Measurements from ENCODE around the gene SLC4A1AP.
"Not testable (repeated sequence)": the region's sequence is repeated elsewhere in the genome, so short reads cannot be mapped to it uniquely, and the experiment has no call there.

SLC4A1AP gene

GRCh38 chr2:27627963-27628766 lies 35.5 kb upstream of the SLC4A1AP start:
- H3K9ac ChIP-seq (ENCODE audit: low read length in 5 of 5), result peak overlapping the region; percentile 83 to 97 (median 91)
- peaks cover 3 to 32% (median 20%) of the 10 kb centered on the region in 5 donors for H3K4me1 ChIP-seq (ENCODE audit: control insufficient read depth in 5 of 5, insufficient read depth in 5 of 5, low read length in 5 of 5)
- H3K36me3 ChIP-seq (ENCODE audit: control insufficient read depth in 5 of 5, insufficient read depth in 5 of 5, low read length in 5 of 5), result peaks cover 28 to 40% (median 31%) of the 10 kb centered on the region in 5 donors
- H3K4me3 ChIP-seq (ENCODE audit: low read depth in 1 of 5, low read length in 5 of 5), result peak overlapping the region; percentile 84 to 99 (median 95)
- no peaks in the 10 kb centered on the region for H3K9me3 ChIP-seq (ENCODE audit: control insufficient read depth in 5 of 5, low read length in 5 of 5)
- peak overlapping the region; percentile 88 for H3K27ac ChIP-seq (ENCODE audit: low read depth, low read length)
- H3K27me3 ChIP-seq (ENCODE audit: control insufficient read depth in 5 of 5, insufficient read depth in 4 of 5, low read length in 5 of 5), result no peaks in the 10 kb centered on the region

- peaks cover 22 to 41% (median 26%) of the 10 kb centered on the region in 5 donors for H3K36me3 ChIP-seq (ENCODE audit: control insufficient read depth in 5 of 5, insufficient read depth in 5 of 5, low read length in 5 of 5)
- H3K27me3 ChIP-seq (ENCODE audit: control insufficient read depth in 5 of 5, insufficient read depth in 4 of 5, low read length in 5 of 5), result no peaks in the 10 kb centered on the region
- peaks cover 3 to 32% (median 20%) of the 10 kb centered on the region in 5 donors for H3K4me1 ChIP-seq (ENCODE audit: control insufficient read depth in 5 of 5, insufficient read depth in 5 of 5, low read length in 5 of 5)
- H3K9ac ChIP-seq (ENCODE audit: low read length in 5 of 5), result peak within 1 kb of the TSS; percentile 83 to 97 (median 91)
- no peaks in the 10 kb centered on the region for H3K9me3 ChIP-seq (ENCODE audit: control insufficient read depth in 5 of 5, low read length in 5 of 5)
- H3K4me3 ChIP-seq (ENCODE audit: low read depth in 1 of 5, low read length in 5 of 5), result peak within 1 kb of the TSS; percentile 84 to 99 (median 95)
- H3K27ac ChIP-seq (ENCODE audit: low read depth, low read length), result peak within 1 kb of the TSS; percentile 88
These were observed 34.7 kb upstream of the SLC4A1AP start, which contains the start of the genes CCDC121 and GPN1 for GRCh38 chr2:27628767-27629709. TSS of gene CCDC121 (minus strand) at chr2:27629012. CDS start at chr2:27627799, 1,213 bp downstream. TSS of gene GPN1 (plus strand) at chr2:27629050. CDS start at chr2:27629059, 9 bp downstream.

GRCh38 chr2:27630257-27630656 lies 33.4 kb upstream of the SLC4A1AP start:
- not testable (repeated sequence) for H3K27ac ChIP-seq (ENCODE audit: low read depth, low read length); H3K9ac ChIP-seq (ENCODE audit: low read length in 5 of 5); H3K9me3 ChIP-seq (ENCODE audit: control insufficient read depth in 5 of 5, low read length in 5 of 5); H3K27me3 ChIP-seq (ENCODE audit: control insufficient read depth in 5 of 5, insufficient read depth in 4 of 5, low read length in 5 of 5); H3K4me3 ChIP-seq (ENCODE audit: low read depth in 1 of 5, low read length in 5 of 5)
- Histone ChIP-seq H3K36me3 (ENCODE audit: control insufficient read depth in 5 of 5, insufficient read depth in 5 of 5, low read length in 5 of 5) (peaks cover 32 to 44% (median 37%) of the 10 kb centered on the region in 5 donors), H3K4me1 (ENCODE audit: control insufficient read depth in 5 of 5, insufficient read depth in 5 of 5, low read length in 5 of 5) (peaks cover 3 to 32% (median 20%) of the 10 kb centered on the region in 5 donors)

GRCh38 chr2:27634291-27634690 lies 29.4 kb upstream of the SLC4A1AP start:
- Histone ChIP-seq H3K9me3 (ENCODE audit: control insufficient read depth in 5 of 5, low read length in 5 of 5) (no peaks in the 10 kb centered on the region), H3K27ac (ENCODE audit: low read depth, low read length) (no peak overlapping the region), H3K36me3 (ENCODE audit: control insufficient read depth in 5 of 5, insufficient read depth in 5 of 5, low read length in 5 of 5) (peaks cover 57 to 82% (median 68%) of the 10 kb centered on the region in 5 donors), H3K4me3 (ENCODE audit: low read depth in 1 of 5, low read length in 5 of 5) (no peak overlapping the region), H3K27me3 (ENCODE audit: control insufficient read depth in 5 of 5, insufficient read depth in 4 of 5, low read length in 5 of 5) (no peaks in the 10 kb centered on the region), H3K9ac (ENCODE audit: low read length in 5 of 5) (no peak overlapping the region), H3K4me1 (ENCODE audit: control insufficient read depth in 5 of 5, insufficient read depth in 5 of 5, low read length in 5 of 5) (peaks cover 0 to 11% (median 6%) of the 10 kb centered on the region in 5 donors)

DNA sequence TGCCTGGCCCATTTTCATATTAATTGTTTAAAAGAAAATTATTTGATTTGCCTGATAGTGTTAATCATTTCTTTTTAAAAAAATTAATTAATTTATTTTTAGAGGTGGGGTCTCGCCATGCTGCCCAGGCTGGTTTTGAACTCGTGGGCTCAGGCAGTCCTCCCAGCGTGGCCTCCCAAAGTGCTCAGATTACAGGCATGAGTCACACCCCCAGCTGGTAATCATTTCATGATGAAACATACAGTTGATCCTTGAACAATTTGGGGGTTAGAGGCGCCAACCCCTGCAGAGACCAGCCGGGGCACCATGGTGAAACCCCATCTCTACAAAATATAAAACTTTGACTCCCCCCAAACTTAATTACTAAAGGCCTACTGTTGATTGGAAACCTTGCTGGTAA lies 26.9 kb upstream of the SLC4A1AP start:
- H3K4me1 ChIP-seq (ENCODE audit: control insufficient read depth in 5 of 5, insufficient read depth in 5 of 5, low read length in 5 of 5), result no peaks in the 10 kb centered on the region
- no peak overlapping the region for H3K27ac ChIP-seq (ENCODE audit: low read depth, low read length)
- H3K9me3 ChIP-seq (ENCODE audit: control insufficient read depth in 5 of 5, low read length in 5 of 5), result no peaks in the 10 kb centered on the region
- no peak overlapping the region for H3K9ac ChIP-seq (ENCODE audit: low read length in 5 of 5)
- H3K27me3 ChIP-seq (ENCODE audit: control insufficient read depth in 5 of 5, insufficient read depth in 4 of 5, low read length in 5 of 5), result no peaks in the 10 kb centered on the region
- peaks cover 58 to 93% (median 80%) of the 10 kb centered on the region in 5 donors for H3K36me3 ChIP-seq (ENCODE audit: control insufficient read depth in 5 of 5, insufficient read depth in 5 of 5, low read length in 5 of 5)
- no peak overlapping the region for H3K4me3 ChIP-seq (ENCODE audit: low read depth in 1 of 5, low read length in 5 of 5)

GRCh38 chr2:27638037-27638637 lies 25.6 kb upstream of the SLC4A1AP start:
- Histone ChIP-seq H3K4me1 (ENCODE audit: control insufficient read depth in 5 of 5, insufficient read depth in 5 of 5, low read length in 5 of 5) (no peaks in the 10 kb centered on the region), H3K36me3 (ENCODE audit: control insufficient read depth in 5 of 5, insufficient read depth in 5 of 5, low read length in 5 of 5) (peaks cover 51 to 91% (median 73%) of the 10 kb centered on the region in 5 donors), H3K9ac (ENCODE audit: low read length in 5 of 5) (no peak overlapping the region), H3K27ac (ENCODE audit: low read depth, low read length) (no peak overlapping the region), H3K27me3 (ENCODE audit: control insufficient read depth in 5 of 5, insufficient read depth in 4 of 5, low read length in 5 of 5) (no peaks in the 10 kb centered on the region), H3K9me3 (ENCODE audit: control insufficient read depth in 5 of 5, low read length in 5 of 5) (no peaks in the 10 kb centered on the region), H3K4me3 (ENCODE audit: low read depth in 1 of 5, low read length in 5 of 5) (no peak overlapping the region)

- Histone ChIP-seq H3K27me3 (ENCODE audit: control insufficient read depth in 5 of 5, insufficient read depth in 4 of 5, low read length in 5 of 5) (no peaks in the 10 kb centered on the region), H3K9me3 (ENCODE audit: control insufficient read depth in 5 of 5, low read length in 5 of 5) (no peaks in the 10 kb centered on the region), H3K4me3 (ENCODE audit: low read depth in 1 of 5, low read length in 5 of 5) (no peak overlapping the region), H3K36me3 (ENCODE audit: control insufficient read depth in 5 of 5, insufficient read depth in 5 of 5, low read length in 5 of 5) (peaks cover 56 to 90% (median 72%) of the 10 kb centered on the region in 5 donors), H3K27ac (ENCODE audit: low read depth, low read length) (no peak overlapping the region), H3K4me1 (ENCODE audit: control insufficient read depth in 5 of 5, insufficient read depth in 5 of 5, low read length in 5 of 5) (no peaks in the 10 kb centered on the region), H3K9ac (ENCODE audit: low read length in 5 of 5) (no peak overlapping the region)
These were observed 25.0 kb upstream of the SLC4A1AP start for GRCh38 chr2:27638709-27639108.

DNA sequence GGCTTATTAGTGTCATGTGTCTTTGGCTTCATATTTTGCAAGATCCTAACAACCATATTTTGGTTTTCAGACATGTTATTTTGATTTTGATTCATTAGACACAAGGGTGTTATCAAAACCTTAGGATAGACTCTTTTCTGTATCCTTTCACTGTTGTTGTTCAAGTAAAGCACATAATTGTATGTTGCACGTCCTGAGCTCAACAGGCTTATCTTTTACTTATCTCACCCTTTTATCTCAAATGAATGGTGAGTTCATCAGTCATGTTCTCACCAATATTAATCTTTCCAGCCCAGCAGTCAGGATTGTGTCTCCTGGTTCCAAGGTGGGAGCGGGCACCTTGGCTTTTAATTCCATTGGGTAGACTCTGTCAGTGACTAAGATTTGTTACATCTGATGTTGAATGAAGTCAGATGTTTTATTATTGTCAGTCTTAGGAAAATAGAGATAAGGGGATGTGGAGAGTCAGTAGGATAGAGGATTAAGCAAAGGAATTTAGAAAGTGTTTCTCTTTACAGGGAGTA lies 22.9 kb upstream of the SLC4A1AP start:
- no peaks in the 10 kb centered on the region for H3K9me3 ChIP-seq (ENCODE audit: control insufficient read depth in 5 of 5, low read length in 5 of 5)
- H3K4me3 ChIP-seq (ENCODE audit: low read depth in 1 of 5, low read length in 5 of 5), result no peak overlapping the region
- H3K36me3 ChIP-seq (ENCODE audit: control insufficient read depth in 5 of 5, insufficient read depth in 5 of 5, low read length in 5 of 5), result peaks cover 43 to 87% (median 60%) of the 10 kb centered on the region in 5 donors
- H3K4me1 ChIP-seq (ENCODE audit: control insufficient read depth in 5 of 5, insufficient read depth in 5 of 5, low read length in 5 of 5), result no peaks in the 10 kb centered on the region
- H3K27me3 ChIP-seq (ENCODE audit: control insufficient read depth in 5 of 5, insufficient read depth in 4 of 5, low read length in 5 of 5), result no peaks in the 10 kb centered on the region
- no peak overlapping the region for H3K9ac ChIP-seq (ENCODE audit: low read length in 5 of 5)
- H3K27ac ChIP-seq (ENCODE audit: low read depth, low read length), result no peak overlapping the region

DNA sequence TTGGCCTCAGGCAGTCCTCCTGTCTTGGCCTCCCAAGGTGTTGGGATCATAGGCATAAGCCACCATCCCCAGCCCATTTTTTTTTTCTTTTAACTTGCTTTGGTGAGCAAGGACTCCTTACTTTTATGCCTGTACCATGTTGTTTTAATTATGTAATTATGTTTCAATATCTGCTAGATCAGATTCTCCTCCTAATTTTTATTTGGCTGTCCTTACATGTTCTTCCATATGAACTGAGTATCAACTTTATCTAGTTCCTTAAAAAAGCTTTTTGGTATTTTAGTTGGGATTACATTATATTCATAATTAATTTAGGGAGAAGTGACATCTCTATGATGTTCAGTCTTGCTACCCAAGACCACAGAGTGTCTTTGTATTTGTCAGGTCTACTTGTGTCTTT lies 18.5 kb upstream of the SLC4A1AP start:
- Histone ChIP-seq H3K9ac (ENCODE audit: low read length in 5 of 5) (no peak overlapping the region), H3K4me1 (ENCODE audit: control insufficient read depth in 5 of 5, insufficient read depth in 5 of 5, low read length in 5 of 5) (no peaks in the 10 kb centered on the region), H3K27me3 (ENCODE audit: control insufficient read depth in 5 of 5, insufficient read depth in 4 of 5, low read length in 5 of 5) (no peaks in the 10 kb centered on the region), H3K4me3 (ENCODE audit: low read depth in 1 of 5, low read length in 5 of 5) (no peak overlapping the region), H3K36me3 (ENCODE audit: control insufficient read depth in 5 of 5, insufficient read depth in 5 of 5, low read length in 5 of 5) (peaks cover 38 to 83% (median 64%) of the 10 kb centered on the region in 5 donors), H3K9me3 (ENCODE audit: control insufficient read depth in 5 of 5, low read length in 5 of 5) (no peaks in the 10 kb centered on the region), H3K27ac (ENCODE audit: low read depth, low read length) (no peak overlapping the region)

Data from subcutaneous abdominal adipose tissue (tissue), 5 donors.